Daoy (cell line): Measurements from ENCODE around the gene RSPH3. TPM values are rescaled to one million over a fixed set of nuclear protein-coding genes. Genes with fewer than 3 reads are reported as not detected.

Experiments used
- DNase-seq: peaks from one replicate; pipeline ENCODE4 v3.0.0-alpha.2; 2015; ENCODE audit warnings: low read depth
- total RNA-seq: library from RNA; depleted of rRNA; stranded (reverse); fragments of >200 nt; shearing (Covaris generic); gene quantifications from 2 replicates; pipeline ENCODE4 v1.2.3, GENCODE V29; 2014; rRNA removed

RSPH3 gene
- total RNA-seq, 1 experiment from 2014 or later, result 3.0 TPM

DNA sequence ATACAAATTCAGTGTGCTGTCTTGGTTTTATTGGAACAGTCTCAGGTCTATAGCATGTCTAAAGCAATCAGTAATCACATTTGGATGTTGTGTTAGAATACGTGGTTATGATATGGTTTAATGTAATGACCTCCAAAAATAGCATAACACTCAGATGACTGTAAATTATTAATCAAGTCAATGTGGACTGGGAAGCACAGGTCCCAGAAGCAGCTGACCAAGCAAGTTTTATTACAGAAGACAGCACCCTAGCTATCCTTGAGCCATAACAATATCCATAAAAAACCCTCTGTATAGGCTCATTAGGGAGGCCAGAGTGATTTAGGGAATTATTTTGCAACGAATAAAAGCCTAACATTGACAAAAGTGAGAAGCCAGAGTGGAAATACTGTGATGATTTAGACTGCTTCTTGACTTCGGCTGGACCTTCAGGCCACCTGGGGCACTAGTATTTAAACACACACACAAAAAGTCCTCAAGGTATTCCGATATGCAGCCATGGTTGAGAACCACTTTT lies 66.9 kb downstream of the RSPH3 start:
- no peak for DNase-seq

DNA sequence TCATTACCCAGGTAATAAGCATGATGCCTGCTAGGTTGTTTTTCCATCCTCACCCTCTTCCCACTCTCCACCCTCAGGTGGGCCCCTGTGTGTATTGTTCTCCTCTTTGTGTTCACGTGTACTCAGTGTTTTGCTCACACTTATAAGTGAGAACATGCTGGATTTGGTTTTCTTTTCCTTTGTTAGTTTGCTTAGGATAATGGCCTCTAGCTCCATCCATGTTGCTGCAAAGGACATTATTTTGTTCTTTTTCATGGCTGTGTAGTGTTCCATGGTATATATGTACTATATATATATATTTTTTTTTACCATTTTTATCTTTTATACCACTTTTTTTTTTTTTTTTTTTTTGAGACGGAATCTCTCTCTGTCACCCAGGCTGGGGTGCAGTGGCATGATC lies 71.9 kb downstream of the RSPH3 start:
- DNase-seq, result no peak

DNA sequence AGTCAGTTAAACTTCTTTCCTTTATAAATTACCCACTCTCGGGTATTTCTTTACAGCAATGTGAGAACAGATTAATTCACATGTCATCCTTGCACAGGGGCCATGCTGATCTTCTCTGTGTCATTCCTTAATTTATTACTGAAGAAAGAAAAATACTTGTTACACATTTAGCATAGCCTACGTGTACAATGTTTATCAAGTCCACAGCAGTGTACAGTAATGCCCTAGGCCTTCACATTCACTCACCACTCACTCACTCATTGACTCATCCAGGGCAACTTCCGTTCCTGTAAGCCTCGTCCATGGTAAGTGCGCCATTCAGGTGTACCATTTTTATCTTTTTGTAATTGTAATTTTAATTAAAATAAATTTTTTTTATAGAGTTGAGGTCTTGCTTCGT lies 73.6 kb downstream of the RSPH3 start:
- DNase-seq, result peak; percentile 86

DNA sequence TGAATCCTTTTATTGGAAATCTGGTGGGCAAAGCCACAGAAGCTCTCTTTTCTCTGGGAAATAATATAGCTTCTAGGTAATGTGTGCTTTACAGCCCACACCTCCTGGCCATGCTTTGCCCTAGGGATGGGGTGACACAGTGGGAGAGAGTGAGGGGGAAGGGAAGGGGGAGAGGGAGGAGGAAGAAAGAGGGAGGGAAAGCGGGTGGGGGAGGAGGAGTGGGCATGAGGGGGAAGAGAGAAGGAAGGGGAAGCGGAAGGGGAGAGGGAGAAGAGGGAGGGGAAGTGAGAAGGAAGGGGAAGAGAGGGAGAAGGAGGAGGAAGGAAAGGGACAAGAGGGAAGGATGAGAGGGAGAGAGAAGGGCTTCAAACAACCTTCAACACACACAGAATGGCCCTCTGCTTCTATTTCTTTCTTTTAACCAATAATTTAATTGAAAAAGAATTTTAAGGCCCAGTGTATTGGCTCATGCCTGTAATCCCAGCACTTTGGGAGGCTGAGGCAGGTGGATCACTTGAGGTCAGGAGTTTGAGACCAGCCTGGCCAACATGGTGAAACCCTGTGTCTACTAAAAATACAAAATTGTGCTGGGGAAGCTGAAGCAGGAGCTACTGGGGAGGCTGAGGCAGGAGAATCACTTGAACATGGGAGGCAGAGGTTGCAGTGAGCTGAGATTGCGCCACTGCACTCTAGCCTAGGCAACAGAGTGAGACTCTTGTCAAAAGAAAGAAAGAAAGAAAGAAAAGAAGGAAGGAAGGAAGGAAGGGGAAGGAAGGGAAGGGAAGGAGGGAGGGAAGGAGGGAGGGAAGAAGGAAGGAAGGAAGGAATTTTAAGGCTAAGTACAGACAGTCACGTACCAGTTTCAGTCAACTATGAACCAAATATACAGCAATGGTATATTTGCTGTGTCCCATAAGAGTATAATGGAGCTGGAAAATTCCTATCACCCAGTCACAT lies 75.2 kb downstream of the RSPH3 start:
- DNase-seq, result no peak

DNA sequence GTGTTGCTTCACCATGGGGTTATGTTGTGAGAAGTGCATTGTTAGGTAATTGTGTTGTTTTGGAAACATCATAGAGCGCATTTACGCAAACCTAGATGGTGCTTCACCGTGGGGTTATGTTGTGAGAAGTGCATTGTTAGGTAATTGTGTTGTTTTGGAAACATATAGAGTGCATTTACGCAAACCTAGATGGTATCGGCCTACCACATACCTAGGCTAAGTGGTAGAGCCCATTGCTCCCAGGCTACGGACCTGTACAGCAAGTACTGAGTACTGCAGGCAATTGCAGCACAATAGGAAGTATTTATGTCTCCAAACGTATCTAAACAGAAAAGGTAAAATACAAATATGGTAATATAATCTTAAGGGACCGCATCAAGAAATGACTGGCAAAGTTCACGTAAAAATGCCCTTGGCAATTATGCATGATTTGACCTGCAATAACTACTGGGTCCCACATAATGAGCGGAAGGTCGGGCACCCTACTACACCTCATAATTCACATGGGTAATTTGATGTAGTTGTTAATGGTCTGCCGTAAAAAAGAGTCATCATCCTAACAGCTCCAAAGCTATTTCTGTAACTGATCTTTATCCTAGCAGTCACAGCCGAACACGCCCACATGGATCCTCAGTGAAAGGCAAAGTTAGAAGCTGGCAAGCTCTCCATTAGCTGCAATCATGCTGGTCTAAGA lies 76.0 kb downstream of the RSPH3 start:
- no peak for DNase-seq

Other genes starting within 250 kb of the RSPH3 start
- gene EZR, start 180.8 kb downstream of the RSPH3 start, total RNA-seq, result 314 and 325 TPM in 2 replicates
- gene TAGAP, start 44.8 kb upstream of the RSPH3 start, total RNA-seq, result not detected in 2 replicates
- gene FNDC1, start 169.2 kb upstream of the RSPH3 start, total RNA-seq, result under 0.01 TPM in 1 of 2 replicates, not detected in the other